ENCODE data around the gene ZNF791. TPM values are rescaled to one million over a fixed set of nuclear protein-coding genes. Genes with fewer than 3 reads are reported as not detected.
A peak's percentile ranks its signal among the peaks of the same experiment; 100 is the strongest.

Gene ZNF791
- total and polyA plus RNA-seq, 8 donors, result 18.0 to 23.8 (median 21.9) TPM

DNA sequence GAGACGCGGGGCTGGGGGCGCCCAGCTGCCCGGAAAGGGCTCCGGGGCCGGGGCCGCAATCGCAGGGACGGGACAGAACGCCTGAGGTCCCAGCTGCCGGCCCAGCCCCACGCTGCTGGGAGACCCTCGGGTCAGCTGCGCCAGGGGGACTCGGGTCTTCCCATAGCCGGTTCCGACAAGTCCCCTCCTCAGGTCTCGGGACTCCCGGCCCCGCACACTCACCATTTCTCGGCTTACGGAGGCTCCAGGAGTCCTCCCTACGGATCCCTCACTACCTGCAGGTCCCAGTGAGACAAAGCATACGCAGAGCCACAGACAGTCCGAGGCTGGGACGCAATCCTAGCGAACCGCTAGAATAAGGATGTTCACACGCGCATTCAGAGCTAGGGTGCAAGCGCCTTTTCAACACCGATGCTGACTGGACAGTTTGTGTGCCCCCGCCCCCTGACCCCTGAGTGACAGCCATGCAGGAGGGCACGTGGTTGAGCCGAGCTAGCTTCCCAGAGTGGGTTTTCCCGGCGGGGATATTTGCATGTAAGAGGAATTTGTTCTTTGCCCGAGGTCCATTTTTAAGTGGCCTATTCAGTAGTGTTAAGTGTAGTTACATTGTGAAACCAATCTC lies 13.7 kb upstream of the ZNF791 start:
- Histone ChIP-seq H3K4me1 (no peaks in the 10 kb centered on the region), H3K27me3 (no peaks in the 10 kb centered on the region), H3K36me3 (peaks cover 0 to 40% of the 10 kb centered on the region in 2 donors), H3K9me3 (no peaks in the 10 kb centered on the region), H3K4me3 (no peak overlapping the region), H3K27ac (no peak overlapping the region)
- DNase-seq (peak in 3 of 4 donors; percentile 42 to 77 (median 59)), ATAC-seq (peak; percentile 96)
- intact Hi-C loops (cut with DNase I), result no loop called here
- TF ChIP-seq, protein P1, sequence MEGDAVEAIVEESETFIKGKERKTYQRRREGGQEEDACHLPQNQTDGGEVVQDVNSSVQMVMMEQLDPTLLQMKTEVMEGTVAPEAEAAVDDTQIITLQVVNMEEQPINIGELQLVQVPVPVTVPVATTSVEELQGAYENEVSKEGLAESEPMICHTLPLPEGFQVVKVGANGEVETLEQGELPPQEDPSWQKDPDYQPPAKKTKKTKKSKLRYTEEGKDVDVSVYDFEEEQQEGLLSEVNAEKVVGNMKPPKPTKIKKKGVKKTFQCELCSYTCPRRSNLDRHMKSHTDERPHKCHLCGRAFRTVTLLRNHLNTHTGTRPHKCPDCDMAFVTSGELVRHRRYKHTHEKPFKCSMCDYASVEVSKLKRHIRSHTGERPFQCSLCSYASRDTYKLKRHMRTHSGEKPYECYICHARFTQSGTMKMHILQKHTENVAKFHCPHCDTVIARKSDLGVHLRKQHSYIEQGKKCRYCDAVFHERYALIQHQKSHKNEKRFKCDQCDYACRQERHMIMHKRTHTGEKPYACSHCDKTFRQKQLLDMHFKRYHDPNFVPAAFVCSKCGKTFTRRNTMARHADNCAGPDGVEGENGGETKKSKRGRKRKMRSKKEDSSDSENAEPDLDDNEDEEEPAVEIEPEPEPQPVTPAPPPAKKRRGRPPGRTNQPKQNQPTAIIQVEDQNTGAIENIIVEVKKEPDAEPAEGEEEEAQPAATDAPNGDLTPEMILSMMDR (IDR thresholded peaks at IDR 0.05), result no peak

DNA sequence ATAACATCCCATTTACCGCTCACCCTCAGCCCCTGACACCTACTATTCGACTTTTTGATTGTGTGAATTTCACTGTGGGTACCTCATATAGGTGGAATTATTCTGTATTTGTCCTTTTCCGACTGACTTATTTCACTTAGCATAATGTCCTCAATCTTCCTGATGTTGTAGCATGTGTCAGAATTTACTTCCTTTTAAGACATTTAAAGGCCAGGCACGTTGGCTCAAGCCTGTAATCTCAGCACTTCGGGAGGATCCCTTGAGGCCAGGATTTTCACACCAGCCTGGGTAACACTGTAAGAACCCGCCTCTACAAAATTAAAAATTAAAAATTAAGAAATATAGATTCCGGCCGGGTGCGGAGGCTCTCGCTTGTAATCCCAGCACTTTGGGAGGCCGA lies 13.1 kb upstream of the ZNF791 start:
- ATAC-seq, result peak; percentile 56
- no peaks in the 10 kb centered on the region for H3K27me3 ChIP-seq
- peaks cover 0 to 45% of the 10 kb centered on the region in 2 donors for H3K36me3 ChIP-seq
- TF ChIP-seq, protein P1 (IDR thresholded peaks at IDR 0.05), result no peak
- DNase-seq, result no peak
- H3K4me1 ChIP-seq, result no peaks in the 10 kb centered on the region
- intact Hi-C loops (cut with DNase I), result no loop called here
- H3K27ac ChIP-seq, result peak overlapping the region in 1 of 2 donors; percentile 28
- H3K9me3 ChIP-seq, result no peaks in the 10 kb centered on the region
- H3K4me3 ChIP-seq, result no peak overlapping the region

DNA sequence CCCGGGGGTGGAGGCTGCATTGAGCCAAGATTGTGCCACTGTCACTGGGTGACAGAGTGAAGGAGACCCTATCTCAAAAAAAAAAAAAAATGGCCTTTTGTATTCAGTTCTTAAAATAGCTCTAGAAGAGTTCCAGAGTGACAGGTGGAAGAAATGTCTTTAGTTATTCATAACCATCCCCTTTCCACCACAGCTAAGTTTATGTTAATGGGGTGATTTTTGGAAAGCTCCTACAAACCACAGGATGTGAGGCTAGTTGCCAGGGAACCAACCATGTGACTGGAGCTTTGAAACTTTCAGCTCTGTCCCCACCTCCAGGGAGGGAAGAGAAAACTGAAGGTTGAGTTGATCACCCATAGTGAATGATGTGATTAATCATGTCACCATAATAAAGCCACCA lies 7.0 kb upstream of the ZNF791 start:
- TF ChIP-seq, protein P1 (IDR thresholded peaks at IDR 0.05), result no peak
- Histone ChIP-seq H3K9me3 (no peaks in the 10 kb centered on the region), H3K36me3 (peaks cover 0 to 44% of the 10 kb centered on the region in 2 donors), H3K27me3 (no peaks in the 10 kb centered on the region), H3K4me1 (peaks cover 0 to 7% of the 10 kb centered on the region in 2 donors), H3K27ac (no peak overlapping the region), H3K4me3 (no peak overlapping the region)
- ATAC-seq, result no peak
- intact Hi-C loops (cut with DNase I), result no loop called here
- DNase-seq, result no peak

DNA sequence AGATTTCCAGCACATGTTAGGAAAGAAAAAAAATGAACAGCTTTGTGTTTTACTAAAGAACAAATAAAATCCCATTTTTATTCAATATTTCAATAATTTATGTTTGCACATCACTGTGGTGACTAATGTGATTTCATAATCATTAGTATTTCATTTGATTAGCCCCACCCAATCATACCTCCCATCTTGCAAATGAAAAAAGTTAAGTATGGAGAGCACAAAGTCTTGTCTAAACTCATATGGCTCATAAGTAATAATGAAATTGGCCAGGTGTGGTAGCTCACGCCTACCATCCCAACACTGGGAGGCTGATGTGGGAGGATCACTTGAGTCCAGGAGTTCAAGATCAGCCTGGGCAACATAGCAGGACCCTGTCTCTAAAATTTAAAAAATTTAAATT lies 3.9 kb upstream of the ZNF791 start:
- no peaks in the 10 kb centered on the region for H3K9me3 ChIP-seq
- ATAC-seq (no peak), DNase-seq (no peak)

DNA sequence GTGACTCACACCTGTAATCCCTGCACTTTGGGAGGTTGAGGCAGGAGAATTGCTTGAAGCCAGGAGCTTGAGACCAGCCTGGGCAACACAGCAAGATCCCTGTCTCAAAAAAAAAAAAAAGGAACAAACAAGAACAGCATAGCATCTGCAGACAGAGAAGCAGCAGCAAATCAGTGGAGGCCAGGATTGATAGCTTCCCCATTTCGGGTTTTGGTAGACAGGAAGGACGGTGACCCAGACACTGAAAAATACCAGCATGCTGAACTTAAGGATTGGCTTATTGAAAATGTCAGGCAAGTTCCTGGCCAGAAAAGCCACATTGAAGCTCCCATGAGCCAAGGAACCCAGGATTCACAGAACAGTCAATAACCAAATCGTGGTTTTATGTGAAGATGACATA lies 3.1 kb upstream of the ZNF791 start:
- peaks cover 0 to 28% of the 10 kb centered on the region in 2 donors for H3K36me3 ChIP-seq
- intact Hi-C loops (cut with DNase I), result no loop called here
- DNase-seq (no peak), ATAC-seq (no peak)
- no peak overlapping the region for H3K4me3 ChIP-seq
- no peak overlapping the region for H3K27ac ChIP-seq
- TF ChIP-seq, protein P1 (IDR thresholded peaks at IDR 0.05), result no peak
- H3K9me3 ChIP-seq, result no peaks in the 10 kb centered on the region
- H3K4me1 ChIP-seq, result peaks cover 11 to 33% of the 10 kb centered on the region in 2 donors
- no peaks in the 10 kb centered on the region for H3K27me3 ChIP-seq

More for the DNA sequence above, 3.9 kb upstream of the ZNF791 start:
- H3K27me3 ChIP-seq, result no peaks in the 10 kb centered on the region
- H3K27ac ChIP-seq, result no peak overlapping the region
- TF ChIP-seq, protein P1 (IDR thresholded peaks at IDR 0.05), result no peak
- intact Hi-C loops (cut with DNase I), result no loop called here
- peaks cover 0 to 31% of the 10 kb centered on the region in 2 donors for H3K36me3 ChIP-seq
- H3K4me3 ChIP-seq, result no peak overlapping the region
- H3K4me1 ChIP-seq, result peaks cover 9 to 25% of the 10 kb centered on the region in 2 donors
